GM19324 (cell line): ENCODE measurements around the gene PKN3.
A peak's percentile ranks its signal among the peaks of the same experiment; 100 is the strongest.

Experiments used
- ATAC-seq: cut with Tn5 transposase; IDR thresholded peaks from one replicate; pipeline ENCODE4 v1.9.1; 2021; ENCODE audit warnings: mild to moderate bottlenecking, moderate library complexity; ENCODE audit not compliant: unreplicated experiment, low FRiP score

Gene PKN3

DNA sequence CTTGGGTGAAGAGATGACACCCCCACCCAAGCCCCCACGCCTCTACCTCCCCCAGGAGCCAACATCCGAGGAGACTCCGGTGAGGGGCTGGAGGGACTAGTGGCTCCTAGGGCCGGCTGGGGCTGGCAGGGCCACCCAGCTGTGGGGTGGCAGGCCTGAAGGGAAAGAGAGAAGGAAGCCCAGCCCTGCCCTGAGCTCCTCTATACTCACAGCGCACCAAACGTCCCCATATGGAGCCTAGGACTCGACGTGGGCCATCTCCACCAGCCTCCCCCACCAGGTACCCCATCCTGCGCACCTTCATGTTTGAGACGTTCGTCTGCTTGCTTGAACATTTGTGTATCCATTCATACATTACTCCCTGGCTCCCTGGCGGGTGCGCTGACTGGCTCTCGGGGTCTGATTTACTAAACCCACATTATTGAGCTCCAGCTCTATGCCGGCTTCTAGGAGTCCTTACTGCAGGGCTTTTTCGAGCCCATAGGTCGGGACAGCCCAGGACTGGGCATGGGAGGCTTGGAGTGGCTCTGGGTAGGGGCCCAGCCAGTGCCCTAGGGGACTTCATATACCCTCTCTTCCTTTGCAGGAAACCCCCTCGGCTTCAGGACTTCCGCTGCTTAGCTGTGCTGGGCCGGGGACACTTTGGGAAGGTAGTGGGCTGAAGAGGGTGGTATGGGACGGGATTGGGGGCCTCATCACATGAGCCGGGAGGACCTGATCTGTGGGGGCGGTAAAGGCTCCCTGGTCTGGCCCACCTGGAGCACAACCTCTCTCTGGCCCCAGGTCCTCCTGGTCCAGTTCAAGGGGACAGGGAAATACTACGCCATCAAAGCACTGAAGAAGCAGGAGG, 12.5 kb downstream of the PKN3 start:
- no peak for ATAC-seq

DNA sequence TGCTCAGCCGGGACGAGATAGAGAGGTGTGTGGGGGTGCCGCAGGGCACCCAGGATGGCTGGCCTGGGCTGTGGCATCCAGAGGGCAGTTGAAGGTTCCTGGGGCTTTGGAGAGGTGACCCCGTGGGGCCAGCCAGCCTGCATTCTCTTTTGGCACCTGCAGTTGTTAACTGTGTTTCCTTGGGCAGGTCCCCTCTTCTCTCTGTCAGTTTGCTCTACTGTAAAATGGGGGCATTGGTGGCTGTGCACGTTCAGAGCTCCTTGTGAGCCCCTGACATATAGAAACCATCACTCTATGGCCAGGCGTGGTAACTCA, 13.1 kb downstream of the PKN3 start:
- no peak for ATAC-seq

DNA sequence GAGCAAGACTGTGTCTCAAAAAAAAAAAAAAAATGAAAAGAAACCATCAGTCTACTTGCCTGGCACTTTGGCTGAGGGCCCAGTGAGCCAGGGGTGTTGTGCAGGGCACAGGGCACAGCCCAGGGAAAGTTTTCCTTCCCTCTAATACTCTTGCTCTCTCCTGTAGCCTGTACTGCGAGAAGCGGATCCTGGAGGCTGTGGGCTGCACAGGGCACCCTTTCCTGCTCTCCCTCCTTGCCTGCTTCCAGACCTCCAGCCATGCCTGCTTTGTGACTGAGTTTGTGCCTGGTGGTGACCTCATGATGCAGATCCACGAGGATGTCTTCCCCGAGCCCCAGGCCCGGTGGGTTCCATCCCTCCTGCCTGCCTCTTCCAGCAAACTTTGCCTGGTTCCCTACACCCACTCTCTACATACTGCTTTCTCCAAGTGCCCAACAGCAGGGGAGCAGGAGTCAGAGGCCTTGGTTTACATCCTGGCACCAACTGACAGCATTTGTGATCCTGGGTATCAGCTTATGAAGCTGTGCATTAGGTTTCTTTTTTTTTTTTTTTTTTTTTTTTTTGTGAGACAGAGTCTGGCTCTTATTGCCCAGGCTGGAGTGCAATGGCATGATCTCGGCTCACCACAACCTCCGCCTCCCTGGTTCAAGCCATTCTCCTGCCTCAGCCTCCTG, 14.4 kb downstream of the PKN3 start:
- ATAC-seq, result no peak

DNA sequence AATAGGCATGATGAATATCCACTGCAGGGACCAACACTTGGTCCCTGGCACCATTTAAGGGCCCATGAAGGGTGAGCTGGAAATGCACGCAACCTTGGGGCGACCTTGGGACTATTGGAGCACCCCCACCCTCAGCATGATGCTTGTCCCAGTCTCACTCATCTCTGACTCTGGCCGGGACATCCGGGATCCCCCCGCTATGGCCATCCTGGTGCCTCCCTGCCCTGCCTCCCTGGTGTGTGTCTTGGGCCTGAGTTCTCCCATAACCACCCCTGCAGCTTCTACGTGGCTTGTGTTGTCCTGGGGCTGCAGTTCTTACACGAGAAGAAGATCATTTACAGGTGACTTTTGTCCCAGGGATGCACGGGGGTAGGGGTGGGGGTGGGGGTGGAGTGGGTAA, 15.7 kb downstream of the PKN3 start:
- ATAC-seq, result no peak

DNA sequence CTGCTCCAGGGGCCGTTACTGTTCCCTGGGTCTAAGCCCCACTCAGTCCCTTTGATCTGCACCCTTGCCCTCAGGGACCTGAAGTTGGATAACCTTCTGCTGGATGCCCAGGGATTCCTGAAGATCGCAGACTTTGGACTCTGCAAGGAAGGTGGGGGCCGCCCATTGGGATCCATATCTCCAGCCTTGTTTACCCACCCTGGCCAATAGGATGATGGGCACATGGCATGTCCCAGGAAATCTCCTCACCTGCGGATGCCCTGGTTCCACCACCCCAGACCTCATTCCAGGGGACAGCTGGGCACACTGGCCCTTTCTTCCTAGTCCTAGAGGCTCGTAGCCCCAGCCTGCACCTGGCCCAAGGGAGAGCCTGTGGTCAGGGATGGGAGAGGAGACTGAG, 16.2 kb downstream of the PKN3 start:
- no peak for ATAC-seq

DNA sequence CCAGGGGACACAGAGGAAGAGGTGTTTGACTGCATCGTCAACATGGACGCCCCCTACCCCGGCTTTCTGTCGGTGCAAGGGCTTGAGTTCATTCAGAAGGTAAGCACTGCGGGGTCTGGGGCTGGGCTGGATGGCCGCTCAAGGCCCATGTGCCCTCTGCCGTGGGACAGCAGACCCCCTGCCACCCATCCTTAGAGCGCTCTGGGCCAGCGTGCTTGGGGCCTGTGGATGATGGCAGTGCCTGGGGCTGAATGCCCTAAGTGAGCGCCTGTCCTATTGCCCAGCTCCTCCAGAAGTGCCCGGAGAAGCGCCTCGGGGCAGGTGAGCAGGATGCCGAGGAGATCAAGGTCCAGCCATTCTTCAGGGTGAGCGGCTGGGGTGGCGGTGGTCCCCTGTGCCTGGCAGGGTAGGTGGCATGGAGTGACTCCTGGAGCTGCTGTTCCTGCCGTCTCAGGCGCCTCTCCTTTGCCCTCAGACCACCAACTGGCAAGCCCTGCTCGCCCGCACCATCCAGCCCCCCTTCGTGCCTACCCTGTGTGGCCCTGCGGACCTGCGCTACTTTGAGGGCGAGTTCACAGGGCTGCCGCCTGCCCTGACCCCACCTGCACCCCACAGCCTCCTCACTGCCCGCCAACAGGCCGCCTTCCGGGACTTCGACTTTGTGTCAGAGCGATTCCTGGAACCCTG, 17.8 kb downstream of the PKN3 start:
- no peak for ATAC-seq

DNA sequence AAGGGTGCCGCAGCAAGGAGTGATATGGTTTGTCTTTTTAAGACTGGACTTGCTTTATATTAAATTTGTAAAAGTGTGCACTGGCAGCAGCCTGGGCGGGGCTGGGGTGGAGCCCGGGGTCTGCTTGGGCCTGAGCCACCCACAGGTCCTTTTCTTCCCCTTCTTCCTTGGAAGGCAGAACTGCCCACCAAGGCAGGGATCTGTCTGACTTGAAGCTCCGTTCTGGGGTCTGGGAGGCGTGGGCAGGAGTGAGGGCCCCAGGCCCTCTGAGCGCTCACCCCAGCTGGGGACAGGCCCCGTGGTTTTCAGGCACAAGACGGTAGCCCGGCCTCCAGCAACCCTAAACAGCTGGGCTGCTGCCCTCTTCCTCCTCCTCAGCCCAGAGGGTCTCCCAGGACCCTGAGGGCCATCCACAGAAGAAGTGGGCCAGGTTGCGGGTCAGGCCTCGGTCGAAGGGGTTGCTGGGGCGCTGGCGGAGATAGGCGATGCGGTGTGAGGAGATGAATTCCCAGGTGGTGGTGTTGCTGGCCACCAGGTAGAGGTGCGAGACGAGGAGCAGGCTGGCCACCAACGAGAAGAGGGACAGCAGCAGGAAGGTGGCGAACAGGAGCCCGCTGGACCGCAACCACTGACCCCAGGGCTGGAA, 18.7 kb downstream of the PKN3 start:
- no peak for ATAC-seq

DNA sequence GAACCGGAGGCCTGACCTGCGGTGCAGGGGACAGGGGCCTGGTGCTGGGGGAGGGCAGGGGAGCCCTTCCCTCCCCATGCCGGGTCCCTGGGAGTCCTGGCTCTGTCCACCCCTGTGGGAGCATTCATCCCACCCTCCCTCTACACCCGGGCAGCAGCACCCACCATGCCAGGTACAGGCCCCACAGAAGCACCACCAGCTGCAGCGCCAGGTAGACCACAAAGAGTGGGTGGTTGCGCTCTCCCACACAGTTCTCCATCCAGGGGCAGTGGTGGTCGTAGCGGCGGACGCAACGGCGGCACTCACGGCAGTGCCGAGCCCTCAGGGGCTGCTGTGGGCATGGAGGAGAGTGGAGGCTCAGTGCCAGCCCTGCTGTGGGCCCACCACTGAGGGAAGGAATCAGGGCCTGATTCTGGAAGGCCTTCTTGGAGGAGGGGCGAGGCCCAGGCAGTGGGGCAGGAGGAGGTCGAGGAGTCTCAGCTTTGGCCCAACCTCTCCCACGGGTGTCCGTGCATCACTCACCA, 19.2 kb downstream of the PKN3 start:
- no peak for ATAC-seq

DNA sequence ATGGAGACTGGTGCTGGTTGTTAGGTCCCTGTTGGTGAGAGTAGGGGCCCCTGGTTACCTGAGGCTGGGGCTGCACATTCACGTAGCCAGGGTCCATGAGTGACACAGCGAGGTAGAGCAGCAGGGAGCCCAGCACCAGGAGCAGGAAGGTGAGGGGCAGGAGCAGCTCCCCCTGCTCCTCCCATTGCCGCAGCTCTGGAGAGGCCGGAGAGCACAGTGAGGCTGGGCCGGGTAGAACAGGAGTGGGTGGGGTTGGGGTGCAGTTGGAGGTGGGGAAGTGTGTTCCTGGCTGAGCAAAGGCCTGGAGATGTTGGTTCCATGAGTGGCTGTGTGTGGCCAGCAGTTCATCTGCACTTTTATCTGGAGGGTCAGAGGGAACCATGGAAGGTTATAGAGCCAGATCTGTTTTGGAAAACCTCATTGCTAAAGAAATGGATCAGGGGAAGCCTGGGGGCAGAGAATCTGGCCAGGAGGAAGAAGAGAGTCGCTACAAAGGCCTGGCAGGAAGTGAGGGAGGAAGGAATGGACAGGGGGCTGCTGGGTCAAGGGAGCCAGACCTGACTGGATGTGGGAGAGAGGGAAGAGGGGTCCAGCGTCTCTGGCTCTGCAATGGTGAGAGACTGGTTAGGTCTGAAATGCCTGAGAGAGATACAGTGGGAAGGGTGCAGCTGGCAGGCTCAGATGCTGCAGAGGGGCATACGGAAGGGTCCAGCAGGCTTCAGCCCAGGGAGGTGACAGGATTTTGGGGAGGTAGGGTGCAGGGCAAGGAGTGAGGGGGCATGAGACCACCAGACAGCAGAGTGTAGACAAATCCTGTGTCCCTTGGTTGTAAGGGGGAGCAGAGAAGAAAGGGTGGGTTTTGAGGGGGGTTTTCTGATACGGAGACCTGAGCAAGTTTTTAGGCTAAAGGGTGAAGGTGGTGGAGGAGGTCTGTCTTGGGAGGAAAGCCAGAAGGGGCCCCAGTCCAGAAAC, 20.4 kb downstream of the PKN3 start:
- ATAC-seq, result no peak

DNA sequence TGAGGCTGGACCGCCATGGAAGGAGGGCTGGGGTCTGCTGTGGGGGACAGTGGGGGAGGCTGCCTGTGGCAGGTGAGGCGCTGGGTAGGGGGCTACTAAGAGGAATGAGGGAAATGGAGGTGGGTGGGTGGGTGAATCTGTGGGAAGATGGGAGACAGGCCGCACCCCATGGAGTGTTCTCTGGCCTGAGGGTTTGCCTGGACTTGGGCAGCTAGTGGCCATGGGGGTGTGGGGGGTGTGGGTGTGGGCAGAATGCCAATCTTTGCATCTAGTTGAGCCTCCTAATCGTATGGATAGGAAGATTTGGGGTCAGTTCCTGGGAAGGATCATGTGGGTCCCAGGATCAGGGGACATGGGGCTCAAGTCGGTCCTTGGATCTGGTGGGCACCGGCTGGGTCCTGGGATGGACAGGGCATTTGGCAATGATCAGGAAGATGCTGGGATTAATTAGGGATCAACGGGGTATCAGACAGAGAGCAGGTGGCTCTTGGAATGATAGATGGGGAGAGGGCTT, 21.1 kb downstream of the PKN3 start:
- no peak for ATAC-seq

DNA sequence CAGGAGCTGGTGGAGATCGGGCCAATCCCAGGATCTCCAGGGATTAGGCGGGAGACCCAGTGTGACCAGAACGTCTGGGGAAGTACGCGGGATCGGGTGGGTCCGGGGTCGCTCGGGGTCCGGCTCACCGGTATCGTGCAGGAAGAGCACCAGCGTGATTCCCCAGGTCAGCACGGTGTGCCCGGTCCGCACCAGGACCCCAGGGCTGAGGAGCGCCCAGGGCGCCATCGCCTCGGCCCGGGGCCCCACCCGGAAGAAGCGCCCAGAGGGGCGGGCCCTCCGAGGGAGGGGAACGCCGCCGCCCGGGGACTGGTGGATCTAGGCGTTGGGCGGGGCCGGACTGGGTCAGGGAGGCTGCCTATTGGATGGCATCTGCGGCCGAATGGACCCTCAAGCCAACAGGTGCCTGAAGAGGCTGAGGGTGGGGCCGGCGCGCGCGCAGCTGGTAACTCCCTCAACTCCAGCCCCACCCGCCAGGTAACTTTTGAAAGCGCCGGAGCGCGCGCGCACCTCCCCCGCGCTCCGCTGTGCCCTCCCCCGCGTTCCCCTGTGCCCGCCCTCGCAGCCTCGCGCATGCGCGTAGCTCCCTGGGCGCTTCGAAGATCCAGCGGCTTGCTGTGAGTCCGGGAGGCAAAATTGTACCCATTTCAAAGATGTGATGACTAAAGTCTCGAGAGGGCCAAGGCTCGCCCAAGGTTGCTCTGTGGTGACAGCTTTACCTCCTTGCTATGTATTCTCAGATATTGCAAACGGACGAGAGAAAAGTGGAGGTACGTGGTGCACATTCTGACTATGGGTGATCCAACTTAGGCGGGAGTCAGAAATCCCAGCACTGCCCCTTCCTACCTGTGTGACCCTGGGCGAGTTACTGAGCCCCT, 21.8 kb downstream of the PKN3 start, which contains the start of gene ZDHHC12:
TSS of gene ZDHHC12 (minus strand) at position 262 of the 878 bp plus-strand sequence. CDS start at position 228, 34 bp downstream.
- peak; percentile 92 for ATAC-seq

DNA sequence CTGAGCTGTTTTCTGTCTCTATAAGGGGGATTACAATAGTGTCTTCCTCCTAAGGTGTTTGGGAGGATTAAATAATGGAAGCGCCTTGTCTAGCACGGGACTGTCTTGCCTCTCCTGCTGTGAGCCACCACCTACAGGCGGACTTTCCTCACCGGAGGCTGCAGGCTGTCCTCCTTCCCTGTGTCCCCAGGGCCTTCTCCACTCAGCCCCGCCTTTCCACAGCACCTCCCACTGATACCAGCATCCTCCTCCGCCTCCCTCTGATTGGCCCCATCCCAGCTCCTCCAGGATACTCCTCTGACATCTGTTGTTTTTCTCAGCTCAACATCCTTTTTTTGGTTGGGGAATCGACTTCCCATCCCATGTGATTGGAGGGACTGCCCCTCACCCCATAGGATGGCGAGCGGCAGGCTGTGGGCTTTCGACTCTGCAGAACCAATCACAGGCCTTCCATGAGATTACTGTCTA, 22.5 kb downstream of the PKN3 start:
- ATAC-seq, result no peak

DNA sequence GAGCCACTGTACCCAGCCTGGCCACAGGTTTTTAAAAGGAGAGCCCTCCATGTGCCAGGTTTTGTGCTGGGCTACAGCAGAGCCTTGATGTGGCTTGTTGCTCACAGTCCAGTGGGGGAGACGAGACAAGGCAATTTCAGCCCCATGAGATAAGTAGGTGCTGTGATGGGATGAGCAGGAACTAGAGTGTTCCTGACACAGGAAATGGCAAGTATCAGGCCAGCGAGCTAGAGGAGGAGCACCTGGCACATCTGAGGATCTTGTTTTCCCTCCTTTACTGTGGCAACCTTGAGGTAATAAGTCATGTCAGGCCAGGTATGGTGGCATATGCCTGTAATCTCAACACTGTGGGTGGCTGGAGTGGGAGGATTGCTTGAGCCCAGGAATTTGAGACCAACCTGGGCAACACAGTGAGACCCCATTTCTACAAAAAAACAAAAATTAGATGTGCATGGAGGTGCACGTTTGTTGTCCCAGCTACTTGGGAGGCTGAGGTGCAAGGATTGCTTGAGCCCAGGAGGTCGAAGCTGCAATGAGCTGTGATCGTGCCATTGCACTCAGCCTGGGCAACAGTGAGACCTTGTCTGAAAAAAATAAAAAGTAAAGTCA, 25.4 kb downstream of the PKN3 start:
- no peak for ATAC-seq

DNA sequence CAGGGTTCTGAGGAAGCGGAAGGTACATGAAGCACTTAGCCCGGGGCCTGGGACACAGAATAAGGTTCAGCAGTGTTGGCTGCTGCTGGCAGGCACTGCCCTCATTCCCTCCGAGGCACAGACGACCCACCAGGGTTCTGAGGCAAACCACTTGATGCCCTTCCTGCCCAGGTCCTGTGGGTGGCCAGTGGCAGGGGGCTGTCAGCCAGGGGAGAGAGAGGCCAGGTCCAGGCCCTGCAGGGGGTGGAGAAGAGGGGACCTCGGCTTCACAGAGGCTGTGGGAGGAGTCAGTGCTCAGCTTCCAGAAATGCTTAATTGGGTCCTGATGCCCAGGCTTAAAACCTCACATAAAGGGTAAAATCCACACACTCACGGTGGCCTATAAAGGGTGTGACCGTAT, 26.0 kb downstream of the PKN3 start:
- ATAC-seq, result no peak

DNA sequence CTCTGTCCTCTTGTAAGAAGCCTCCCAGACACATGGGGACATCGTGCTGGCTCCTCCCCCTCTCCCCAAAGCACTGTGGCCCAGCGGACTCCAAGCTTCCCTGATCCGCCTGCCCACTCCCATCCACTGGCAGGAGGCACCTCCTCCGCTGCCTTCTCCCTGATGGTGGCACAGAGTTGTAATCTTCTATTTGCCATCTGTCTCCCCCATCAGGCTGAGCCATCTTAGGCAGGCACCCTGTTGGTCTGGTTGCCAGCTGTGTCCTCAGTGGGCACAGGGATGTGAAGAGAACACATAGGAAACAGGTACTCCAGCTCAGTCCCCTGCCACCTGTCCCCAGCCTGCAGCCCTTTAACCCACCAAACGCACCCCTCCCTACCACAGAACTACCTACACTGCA, 27.0 kb downstream of the PKN3 start:
- no peak for ATAC-seq

DNA sequence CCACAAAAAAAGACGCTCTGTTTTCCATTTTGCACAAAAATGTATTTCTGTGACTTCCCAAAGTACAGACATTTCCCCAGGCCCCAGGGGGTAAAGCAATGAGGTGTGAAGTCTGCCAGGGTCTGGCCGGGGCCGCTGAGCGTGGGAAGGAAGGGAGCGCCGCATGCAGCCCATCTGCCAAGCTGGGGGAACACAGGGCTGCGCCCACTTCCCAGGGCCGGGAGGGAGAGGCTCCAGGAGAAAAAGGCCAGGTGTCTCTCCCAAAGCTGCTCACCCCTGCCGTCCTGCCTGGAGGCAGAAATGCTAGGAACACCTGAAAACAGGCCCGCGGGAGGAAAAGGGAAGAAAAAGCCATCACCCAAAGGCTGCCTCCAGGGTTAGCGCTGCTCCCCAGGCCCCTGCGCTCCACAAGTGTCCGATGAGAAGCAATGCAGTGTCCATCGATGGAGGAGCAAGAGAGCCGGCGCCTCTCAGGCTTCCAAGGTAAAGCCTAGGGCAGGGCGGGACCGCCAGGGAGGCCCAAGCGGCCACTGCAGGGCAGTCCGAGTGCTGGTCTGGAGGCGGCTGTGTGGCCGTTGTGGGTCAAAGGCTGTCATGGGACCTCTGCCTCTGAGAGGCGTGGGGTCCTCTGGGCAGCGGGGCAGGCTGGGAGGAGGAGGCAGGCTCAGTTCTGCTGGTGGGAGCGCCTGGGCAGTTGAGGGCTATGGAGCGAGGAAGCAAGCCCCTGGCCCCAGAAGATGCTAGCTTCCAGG, 27.6 kb downstream of the PKN3 start:
- ATAC-seq, result no peak

DNA sequence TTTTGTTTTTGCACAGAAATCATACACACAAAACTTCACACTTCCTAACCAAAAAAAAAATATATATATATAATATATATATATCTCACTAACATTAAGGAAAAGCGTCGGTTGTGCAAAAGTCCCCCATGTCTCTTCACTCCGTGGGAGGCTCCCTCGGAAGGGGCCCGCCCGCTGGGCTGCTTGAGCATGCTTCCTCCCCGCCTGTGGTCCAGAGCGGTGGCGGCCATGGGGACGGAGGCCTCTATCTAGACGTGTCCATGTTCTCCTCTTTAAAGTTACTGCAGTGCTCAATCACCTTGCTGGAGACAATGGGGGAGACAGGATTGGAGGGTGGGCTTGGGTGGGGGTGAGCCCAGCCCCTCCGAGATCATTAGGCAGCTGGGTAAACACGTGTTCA, 28.8 kb downstream of the PKN3 start:
- ATAC-seq, result no peak
